ENCODE data around the gene ARHGAP36. TPM values are rescaled to one million over a fixed set of nuclear protein-coding genes. Genes with fewer than 3 reads are reported as not detected.

Gene ARHGAP36
- total RNA-seq, 1 experiment from 2014 or later = not detected

GRCh38 chrX:131060147-131060546 is 2.0 kb downstream of the ARHGAP36 start:
- Histone ChIP-seq H2AFZ (ENCODE audit: low read length) (no peak overlapping the region), H3K4me2 (ENCODE audit: low read length) (no peak overlapping the region), H3K36me3 (ENCODE audit: low read depth, low read length) (no peaks in the 10 kb centered on the region), H3K27me3 (ENCODE audit: low read length) (no peaks in the 10 kb centered on the region), H3F3A (ENCODE audit: low read length, unreplicated experiment) (no peaks in the 10 kb centered on the region), H3K9ac (ENCODE audit: low read length) (no peak overlapping the region), H3K9me2 (replicated peaks; ENCODE audit: low read length) (no peaks in the 10 kb centered on the region), H3K4me3 (ENCODE audit: low read length) (no peak overlapping the region), H3K79me2 (ENCODE audit: low read length) (no peaks in the 10 kb centered on the region), H3K27ac (ENCODE audit: low read length) (no peak overlapping the region), H3K9me3 (ENCODE audit: low read length) (no peaks in the 10 kb centered on the region), H3K4me1 (ENCODE audit: insufficient read depth, low read length) (no peaks in the 10 kb centered on the region), H4K20me1 (ENCODE audit: low read length) (no peaks in the 10 kb centered on the region)
- CTCF ChIA-PET = no interaction called here
- ATAC-seq (no peak), DNase-seq (no peak)
- no TSS peak for BruUV-seq (replicated peaks)
- intact Hi-C loops (cut with micrococcal nuclease) = no loop called here
- POLR2A ChIA-PET (ENCODE audit: unreplicated experiment) = no interaction called here
- TF ChIP-seq EZH2 (IDR thresholded peaks at IDR 0.05; ENCODE audit: low read length, unreplicated experiment) = no peak
- TF ChIP-seq CTCF (conservative IDR thresholded peaks at IDR 0.05; ENCODE audit: low read depth, low read length) = no peak
- no peak for TF ChIP-seq EZH2phosphoT487 (IDR thresholded peaks at IDR 0.05; ENCODE audit: borderline replicate concordance, low read length)

- intact Hi-C loops (cut with micrococcal nuclease) = no loop called here
- no TSS peak for BruUV-seq (replicated peaks)
- CTCF ChIA-PET = no interaction called here
- H3K9me3 ChIP-seq (ENCODE audit: low read length) = no peaks in the 10 kb centered on the region
- H3K79me2 ChIP-seq (ENCODE audit: low read length) = no peaks in the 10 kb centered on the region
- ATAC-seq = no peak
- no peak overlapping the region for H2AFZ ChIP-seq (ENCODE audit: low read length)
- TF ChIP-seq EZH2 (IDR thresholded peaks at IDR 0.05; ENCODE audit: low read length, unreplicated experiment) (no peak), CTCF (conservative IDR thresholded peaks at IDR 0.05; ENCODE audit: low read depth, low read length) (no peak), EZH2phosphoT487 (IDR thresholded peaks at IDR 0.05; ENCODE audit: borderline replicate concordance, low read length) (no peak)
- DNase-seq = no peak
- no peaks in the 10 kb centered on the region for H3F3A ChIP-seq (ENCODE audit: low read length, unreplicated experiment)
- no peaks in the 10 kb centered on the region for H4K20me1 ChIP-seq (ENCODE audit: low read length)
- no peaks in the 10 kb centered on the region for H3K4me1 ChIP-seq (ENCODE audit: insufficient read depth, low read length)
- H3K9ac ChIP-seq (ENCODE audit: low read length) = no peak overlapping the region
- no peak overlapping the region for H3K4me3 ChIP-seq (ENCODE audit: low read length)
- H3K27ac ChIP-seq (ENCODE audit: low read length) = no peak overlapping the region
- no peaks in the 10 kb centered on the region for H3K9me2 ChIP-seq (replicated peaks; ENCODE audit: low read length)
- no peak overlapping the region for H3K4me2 ChIP-seq (ENCODE audit: low read length)
- H3K36me3 ChIP-seq (ENCODE audit: low read depth, low read length) = no peaks in the 10 kb centered on the region
- POLR2A ChIA-PET (ENCODE audit: unreplicated experiment) = no interaction called here
- H3K27me3 ChIP-seq (ENCODE audit: low read length) = no peaks in the 10 kb centered on the region
Measured at GRCh38 chrX:131061306-131061705, 3.2 kb downstream of the ARHGAP36 start.

GRCh38 chrX:131063613-131064012 is 5.5 kb downstream of the ARHGAP36 start:
- Histone ChIP-seq H3K27me3 (ENCODE audit: low read length) (peaks cover 6% of the 10 kb centered on the region; the same call in 1 of the 2 replicates), H3K79me2 (ENCODE audit: low read length) (no peaks in the 10 kb centered on the region), H4K20me1 (ENCODE audit: low read length) (no peaks in the 10 kb centered on the region), H3K4me3 (ENCODE audit: low read length) (no peak overlapping the region), H3K9me2 (replicated peaks; ENCODE audit: low read length) (no peaks in the 10 kb centered on the region), H2AFZ (ENCODE audit: low read length) (no peak overlapping the region), H3K9me3 (ENCODE audit: low read length) (no peaks in the 10 kb centered on the region), H3K27ac (ENCODE audit: low read length) (no peak overlapping the region), H3K4me1 (ENCODE audit: insufficient read depth, low read length) (no peaks in the 10 kb centered on the region), H3F3A (ENCODE audit: low read length, unreplicated experiment) (no peaks in the 10 kb centered on the region), H3K4me2 (ENCODE audit: low read length) (no peak overlapping the region), H3K36me3 (ENCODE audit: low read depth, low read length) (no peaks in the 10 kb centered on the region), H3K9ac (ENCODE audit: low read length) (no peak overlapping the region)
- no peak for DNase-seq
- POLR2A ChIA-PET (ENCODE audit: unreplicated experiment) = no interaction called here
- ATAC-seq = no peak
- no peak for TF ChIP-seq EZH2phosphoT487 (IDR thresholded peaks at IDR 0.05; ENCODE audit: borderline replicate concordance, low read length)
- TF ChIP-seq CTCF (conservative IDR thresholded peaks at IDR 0.05; ENCODE audit: low read depth, low read length) = peak; percentile 37; the same call in 1 of the 2 replicates
- no peak for TF ChIP-seq EZH2 (IDR thresholded peaks at IDR 0.05; ENCODE audit: low read length, unreplicated experiment)
- BruUV-seq (replicated peaks) = no TSS peak
- CTCF ChIA-PET = interaction anchor here (0.7 kb wide), 1 partner anchor 53 kb away, joined by 5 read pairs; no protein-coding TSS in a partner anchor
- intact Hi-C loops (cut with micrococcal nuclease) = no loop called here
